Liver (tissue), 9 donors: ENCODE data around the gene CROCC2. TPM values are rescaled to one million over a fixed set of nuclear protein-coding genes. Genes with fewer than 3 reads are reported as not detected.
A peak's percentile ranks its signal among the peaks of the same experiment; 100 is the strongest.

Experiments
- DNase-seq: peaks from one replicate; pipeline ENCODE4 v3.0.0-alpha.2; 2017; ENCODE audit warnings: low spot score
- H3K27ac ChIP-seq, 2 donors: one replicate each; pipeline ENCODE4 v1.7.0; 2013; ENCODE audit warnings: inconsistent platforms in 2 of 2, low read length in 2 of 2, control low read depth in 1 of 2, low read depth in 1 of 2, mild to moderate bottlenecking in 1 of 2
- H3K27me3 ChIP-seq, 4 donors: one replicate each; pipeline versions ENCODE4 v1.6.1 to v1.7.0; 2013; ENCODE audit warnings: low read length in 3 of 4, inconsistent platforms in 1 of 4, mild to moderate bottlenecking in 1 of 4, moderate library complexity in 1 of 4; ENCODE audit not compliant: control insufficient read depth in 4 of 4, insufficient read depth in 4 of 4
- H3K36me3 ChIP-seq, 4 donors: one replicate each; pipeline versions ENCODE4 v1.6.1 to v1.7.0; 2013; ENCODE audit warnings: low read length in 3 of 4, mild to moderate bottlenecking in 3 of 4, low read depth in 1 of 4, moderate library complexity in 1 of 4; ENCODE audit not compliant: control insufficient read depth in 4 of 4, insufficient read depth in 3 of 4
- H3K4me1 ChIP-seq, 4 donors: one replicate each; pipeline versions ENCODE4 v1.6.1 to v1.7.0; 2013; ENCODE audit warnings: low read length in 3 of 4, mild to moderate bottlenecking in 3 of 4, moderate library complexity in 1 of 4; ENCODE audit not compliant: control insufficient read depth in 4 of 4, insufficient read depth in 4 of 4
- H3K4me3 ChIP-seq, 3 donors: one replicate each; pipeline versions ENCODE4 v1.6.1 to v1.7.0; 2013; ENCODE audit warnings: low read length in 3 of 3, control low read depth in 1 of 3, low read depth in 1 of 3, mild to moderate bottlenecking in 1 of 3
- H3K9ac ChIP-seq, 2 donors: one replicate each; pipeline ENCODE4 v1.7.0; 2013; ENCODE audit warnings: low read length in 2 of 2, mild to moderate bottlenecking in 2 of 2, moderate library complexity in 2 of 2, control low read depth in 1 of 2, low read depth in 1 of 2
- H3K9me3 ChIP-seq, 4 donors: one replicate each; pipeline versions ENCODE4 v1.6.1 to v1.7.0; 2013; ENCODE audit warnings: low read length in 3 of 4; ENCODE audit not compliant: control insufficient read depth in 4 of 4
- FOXA1 ChIP-seq: IDR thresholded peaks from 2 replicates; pipeline ENCODE4 v1.6.1; 2016; ENCODE audit warnings: antibody characterized with exemption
- FOXA2 ChIP-seq: IDR thresholded peaks from 2 replicates; pipeline ENCODE4 v1.6.1; 2016; ENCODE audit warnings: antibody characterized with exemption
- GABPA ChIP-seq, 2 donors: IDR thresholded peaks in 1 of 2; conservative IDR thresholded peaks in 1 of 2; 2 replicates each; pipeline ENCODE4 v1.6.1; 2016; ENCODE audit warnings: antibody characterized with exemption in 2 of 2, mild to moderate bottlenecking in 1 of 2, moderate library complexity in 1 of 2
- HNF4A ChIP-seq, 2 donors: conservative IDR thresholded peaks; 2 replicates each; pipeline ENCODE4 v1.6.1; 2016; ENCODE audit warnings: antibody characterized with exemption in 2 of 2, mild to moderate bottlenecking in 2 of 2
- JUND ChIP-seq, 2 donors: IDR thresholded peaks; 2 replicates each; pipeline ENCODE4 v1.6.1; 2016; ENCODE audit warnings: antibody characterized with exemption in 2 of 2
- NR2F2 ChIP-seq: IDR thresholded peaks from 2 replicates; pipeline ENCODE4 v1.6.1; 2016; ENCODE audit warnings: antibody characterized with exemption
- RXRA ChIP-seq, 2 donors: IDR thresholded peaks; 2 replicates each; pipeline ENCODE4 v1.6.1; 2017 to 2018; ENCODE audit warnings: antibody characterized with exemption in 2 of 2, mild to moderate bottlenecking in 1 of 2
- SP1 ChIP-seq: IDR thresholded peaks from 2 replicates; pipeline ENCODE4 v1.6.1; 2018; ENCODE audit warnings: antibody characterized with exemption, mild to moderate bottlenecking
- TAF1 ChIP-seq: conservative IDR thresholded peaks from 2 replicates; pipeline ENCODE4 v1.6.1; 2016; ENCODE audit warnings: antibody characterized with exemption, mild to moderate bottlenecking
- YY1 ChIP-seq: IDR thresholded peaks from 2 replicates; pipeline ENCODE4 v1.6.1; 2016; ENCODE audit warnings: antibody characterized with exemption, mild to moderate bottlenecking
- WGBS: extraction: QIAGEN DNeasy Blood & Tissue Kit; methylation state at CpG from one replicate; pipeline ENCODE4 v1.1.7; 2013; 5-methylcytosine and 5-hydroxymethylcytosine counted together
- polyA plus RNA-seq, 2 donors: library from polyadenylated mRNA; stranded (reverse) in 1 of 2; unstranded in 1 of 2; fragments of 200-250 nt in 1 of 2; fragments of >200 nt in 1 of 2; fragmentation: Nextera tagmentation in 1 of 2; extraction: Ambion mirVana in 1 of 2; gene quantifications; one replicate each; pipeline versions ENCODE4 v1.2.1 to v1.2.3, GENCODE V29; 2013 to 2015
- total RNA-seq, 2 donors: library from RNA; depleted of rRNA; stranded (reverse); fragments of >200 nt; gene quantifications; one replicate each; pipeline ENCODE4 v1.2.3, GENCODE V29; 2014
- TF ChIP-seq, protein P1 (sequence below): IDR thresholded peaks from 2 replicates; pipeline ENCODE4 v1.6.1; 2016; ENCODE audit warnings: antibody characterized with exemption
- TF ChIP-seq, protein P2 (sequence below): IDR thresholded peaks from 2 replicates; pipeline ENCODE4 v1.6.1; 2016; ENCODE audit warnings: antibody characterized with exemption
- TF ChIP-seq, protein P3 (sequence below): fragments of 150-350 bp; IDR thresholded peaks from 2 replicates; pipeline ENCODE4 v1.5.1; 2017; ENCODE audit warnings: improper control_type of control experiment, low read depth, low read length; ENCODE audit not compliant: missing input control
- TF ChIP-seq, protein P4 (sequence below): IDR thresholded peaks from 2 replicates; pipeline ENCODE4 v1.6.1; 2016; ENCODE audit warnings: antibody characterized with exemption
- donor health status: healthy.
- donor health status: healthy.
- donor health status: healthy.
- donor health status: healthy.
- donor health status: healthy.

The CROCC2 gene
- total and polyA plus RNA-seq, 4 donors = under 0.01 to 0.13 (median 0.05) TPM

DNA sequence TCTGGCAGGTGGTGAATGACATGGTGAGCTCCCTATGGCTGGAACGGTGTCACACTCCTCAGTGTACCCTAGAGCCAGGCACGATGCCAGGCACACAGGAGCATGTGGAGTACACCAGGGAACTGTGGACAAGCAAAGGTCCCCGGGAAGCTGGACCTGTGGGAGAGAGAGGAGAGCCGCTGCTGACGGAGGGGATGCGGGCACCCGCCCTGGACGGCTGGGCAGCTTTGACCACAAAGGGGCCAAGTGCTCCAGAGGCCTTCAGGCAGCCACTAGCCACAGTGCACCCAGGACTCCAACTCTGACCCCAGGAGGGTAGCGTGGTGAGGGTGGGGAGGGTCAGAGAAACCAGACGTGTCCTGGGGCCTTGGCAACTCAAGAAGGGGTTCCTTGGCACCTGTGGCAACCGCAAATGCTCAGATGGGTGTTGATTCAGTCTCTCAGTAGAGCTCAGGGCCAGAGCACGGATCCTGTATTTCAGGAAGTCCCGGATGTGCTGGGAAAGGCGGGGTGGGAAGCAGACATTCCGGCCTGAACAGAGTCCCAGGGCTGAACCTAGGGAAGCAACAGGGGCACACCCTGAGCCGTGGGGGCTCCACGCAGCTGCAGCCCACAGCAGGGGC is 7.9 kb upstream of the CROCC2 start:
- TF ChIP-seq NR2F2 (peak; percentile 21), HNF4A (conservative IDR thresholded peaks at IDR 0.05) (peak in 1 of 2 donors; percentile 49), JUND (IDR thresholded peaks at IDR 0.05) (no peak), TAF1 (no peak), FOXA1 (no peak)
- TF ChIP-seq, protein P1, sequence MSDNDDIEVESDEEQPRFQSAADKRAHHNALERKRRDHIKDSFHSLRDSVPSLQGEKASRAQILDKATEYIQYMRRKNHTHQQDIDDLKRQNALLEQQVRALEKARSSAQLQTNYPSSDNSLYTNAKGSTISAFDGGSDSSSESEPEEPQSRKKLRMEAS = no peak
- TF ChIP-seq, protein P2, sequence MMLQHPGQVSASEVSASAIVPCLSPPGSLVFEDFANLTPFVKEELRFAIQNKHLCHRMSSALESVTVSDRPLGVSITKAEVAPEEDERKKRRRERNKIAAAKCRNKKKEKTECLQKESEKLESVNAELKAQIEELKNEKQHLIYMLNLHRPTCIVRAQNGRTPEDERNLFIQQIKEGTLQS = no peak
- TF ChIP-seq, protein P3, sequence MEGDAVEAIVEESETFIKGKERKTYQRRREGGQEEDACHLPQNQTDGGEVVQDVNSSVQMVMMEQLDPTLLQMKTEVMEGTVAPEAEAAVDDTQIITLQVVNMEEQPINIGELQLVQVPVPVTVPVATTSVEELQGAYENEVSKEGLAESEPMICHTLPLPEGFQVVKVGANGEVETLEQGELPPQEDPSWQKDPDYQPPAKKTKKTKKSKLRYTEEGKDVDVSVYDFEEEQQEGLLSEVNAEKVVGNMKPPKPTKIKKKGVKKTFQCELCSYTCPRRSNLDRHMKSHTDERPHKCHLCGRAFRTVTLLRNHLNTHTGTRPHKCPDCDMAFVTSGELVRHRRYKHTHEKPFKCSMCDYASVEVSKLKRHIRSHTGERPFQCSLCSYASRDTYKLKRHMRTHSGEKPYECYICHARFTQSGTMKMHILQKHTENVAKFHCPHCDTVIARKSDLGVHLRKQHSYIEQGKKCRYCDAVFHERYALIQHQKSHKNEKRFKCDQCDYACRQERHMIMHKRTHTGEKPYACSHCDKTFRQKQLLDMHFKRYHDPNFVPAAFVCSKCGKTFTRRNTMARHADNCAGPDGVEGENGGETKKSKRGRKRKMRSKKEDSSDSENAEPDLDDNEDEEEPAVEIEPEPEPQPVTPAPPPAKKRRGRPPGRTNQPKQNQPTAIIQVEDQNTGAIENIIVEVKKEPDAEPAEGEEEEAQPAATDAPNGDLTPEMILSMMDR = no peak
- WGBS = 63% methylated on average over 17 of the region's 17 CpGs

DNA sequence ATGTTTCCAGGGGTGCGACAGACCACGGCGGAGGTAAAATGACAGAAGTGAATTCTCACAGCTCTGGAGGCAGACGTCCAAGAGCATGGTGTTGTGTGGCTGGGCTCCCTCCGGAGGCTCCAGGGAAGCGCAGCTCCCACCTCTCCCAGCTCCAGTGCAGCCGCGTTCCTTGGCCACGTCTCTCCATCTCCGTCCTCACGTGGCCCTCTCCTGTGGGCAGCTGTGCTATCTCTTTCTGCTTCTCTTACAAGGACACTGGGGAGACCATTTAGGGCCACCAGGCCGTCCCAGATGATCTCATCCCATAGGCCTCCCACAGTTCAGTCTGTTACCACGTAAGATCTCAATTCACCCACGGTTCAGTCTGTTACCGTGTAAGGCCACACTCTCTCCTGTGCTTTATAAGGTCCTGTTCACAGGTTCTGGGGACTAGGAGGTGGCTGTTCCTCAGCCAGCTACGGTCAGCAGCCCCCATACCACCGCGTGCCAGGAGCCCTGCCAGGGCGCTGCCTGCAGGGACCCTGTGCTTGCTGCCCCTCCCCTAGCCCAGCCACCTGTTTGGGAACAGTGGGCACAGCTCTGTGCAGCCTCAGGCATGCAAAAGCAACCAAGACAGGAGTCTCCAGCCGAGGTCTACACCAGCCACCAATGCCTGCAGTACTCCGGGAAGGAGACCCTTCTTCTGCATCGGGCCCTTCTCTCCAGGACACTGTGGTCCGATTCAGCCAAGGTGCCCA is 7.2 kb upstream of the CROCC2 start:
- Histone ChIP-seq H3K27ac (no peak overlapping the region), H3K9ac (no peak overlapping the region), H3K9me3 (peaks cover 0 to 3% (median 0%) of the 10 kb centered on the region in 4 donors), H3K4me3 (no peak overlapping the region), H3K36me3 (no peaks in the 10 kb centered on the region), H3K4me1 (peaks cover 8 to 26% (median 19%) of the 10 kb centered on the region in 4 donors), H3K27me3 (no peaks in the 10 kb centered on the region)
- 83% methylated on average over 23 of the region's 23 CpGs for WGBS
- TF ChIP-seq SP1 = no peak
- no peak for TF ChIP-seq FOXA1
- no peak for TF ChIP-seq NR2F2
- TF ChIP-seq JUND (IDR thresholded peaks at IDR 0.05) = no peak
- TF ChIP-seq, protein P2 = no peak
- TF ChIP-seq YY1 = no peak
- TF ChIP-seq, protein P1 = no peak
- TF ChIP-seq FOXA2 = no peak
- no peak for TF ChIP-seq GABPA (IDR thresholded peaks at IDR 0.05 in 1 of 2, conservative IDR thresholded peaks at IDR 0.05 in 1 of 2)
- TF ChIP-seq TAF1 = no peak
- TF ChIP-seq RXRA (IDR thresholded peaks at IDR 0.05) = no peak
- TF ChIP-seq, protein P4, sequence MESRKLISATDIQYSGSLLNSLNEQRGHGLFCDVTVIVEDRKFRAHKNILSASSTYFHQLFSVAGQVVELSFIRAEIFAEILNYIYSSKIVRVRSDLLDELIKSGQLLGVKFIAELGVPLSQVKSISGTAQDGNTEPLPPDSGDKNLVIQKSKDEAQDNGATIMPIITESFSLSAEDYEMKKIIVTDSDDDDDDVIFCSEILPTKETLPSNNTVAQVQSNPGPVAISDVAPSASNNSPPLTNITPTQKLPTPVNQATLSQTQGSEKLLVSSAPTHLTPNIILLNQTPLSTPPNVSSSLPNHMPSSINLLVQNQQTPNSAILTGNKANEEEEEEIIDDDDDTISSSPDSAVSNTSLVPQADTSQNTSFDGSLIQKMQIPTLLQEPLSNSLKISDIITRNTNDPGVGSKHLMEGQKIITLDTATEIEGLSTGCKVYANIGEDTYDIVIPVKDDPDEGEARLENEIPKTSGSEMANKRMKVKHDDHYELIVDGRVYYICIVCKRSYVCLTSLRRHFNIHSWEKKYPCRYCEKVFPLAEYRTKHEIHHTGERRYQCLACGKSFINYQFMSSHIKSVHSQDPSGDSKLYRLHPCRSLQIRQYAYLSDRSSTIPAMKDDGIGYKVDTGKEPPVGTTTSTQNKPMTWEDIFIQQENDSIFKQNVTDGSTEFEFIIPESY = no peak
- DNase-seq = no peak

More for the DNA sequence above, 7.9 kb upstream of the CROCC2 start:
- Histone ChIP-seq H3K36me3 (no peaks in the 10 kb centered on the region), H3K9ac (no peak overlapping the region), H3K4me3 (no peak overlapping the region), H3K9me3 (peaks cover 0 to 3% (median 0%) of the 10 kb centered on the region in 4 donors), H3K4me1 (peaks cover 8 to 27% (median 19%) of the 10 kb centered on the region in 4 donors), H3K27me3 (no peaks in the 10 kb centered on the region), H3K27ac (no peak overlapping the region)
- DNase-seq = no peak
